ENCODE measurements around the gene ZNF410.

DNA sequence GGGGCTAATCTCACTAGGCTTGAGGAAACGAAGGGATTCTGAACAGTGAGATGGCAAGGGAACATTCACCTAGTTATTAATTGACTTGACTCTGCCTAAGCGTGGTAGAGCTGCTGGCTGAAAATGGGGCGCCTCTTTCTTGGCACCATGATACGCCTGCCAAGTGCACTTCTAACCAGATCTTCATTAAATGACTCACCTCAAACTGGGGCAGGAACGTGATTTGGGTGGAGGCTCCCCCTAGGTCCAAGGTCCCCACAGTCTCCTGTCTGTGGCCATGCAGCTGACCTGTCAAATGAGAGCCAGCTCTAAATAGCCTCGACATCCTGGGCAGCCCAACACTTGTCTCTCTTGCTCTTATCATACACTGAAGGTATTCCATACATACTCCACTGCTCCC is 89.5 kb downstream of the ZNF410 start:
- TF ChIP-seq, protein P1, sequence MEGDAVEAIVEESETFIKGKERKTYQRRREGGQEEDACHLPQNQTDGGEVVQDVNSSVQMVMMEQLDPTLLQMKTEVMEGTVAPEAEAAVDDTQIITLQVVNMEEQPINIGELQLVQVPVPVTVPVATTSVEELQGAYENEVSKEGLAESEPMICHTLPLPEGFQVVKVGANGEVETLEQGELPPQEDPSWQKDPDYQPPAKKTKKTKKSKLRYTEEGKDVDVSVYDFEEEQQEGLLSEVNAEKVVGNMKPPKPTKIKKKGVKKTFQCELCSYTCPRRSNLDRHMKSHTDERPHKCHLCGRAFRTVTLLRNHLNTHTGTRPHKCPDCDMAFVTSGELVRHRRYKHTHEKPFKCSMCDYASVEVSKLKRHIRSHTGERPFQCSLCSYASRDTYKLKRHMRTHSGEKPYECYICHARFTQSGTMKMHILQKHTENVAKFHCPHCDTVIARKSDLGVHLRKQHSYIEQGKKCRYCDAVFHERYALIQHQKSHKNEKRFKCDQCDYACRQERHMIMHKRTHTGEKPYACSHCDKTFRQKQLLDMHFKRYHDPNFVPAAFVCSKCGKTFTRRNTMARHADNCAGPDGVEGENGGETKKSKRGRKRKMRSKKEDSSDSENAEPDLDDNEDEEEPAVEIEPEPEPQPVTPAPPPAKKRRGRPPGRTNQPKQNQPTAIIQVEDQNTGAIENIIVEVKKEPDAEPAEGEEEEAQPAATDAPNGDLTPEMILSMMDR (conservative IDR thresholded peaks at IDR 0.05; ENCODE audit: low read depth, low read length) = no peak
- TF ChIP-seq EZH2 (IDR thresholded peaks at IDR 0.05; ENCODE audit: borderline replicate concordance, low read depth, low read length, poor library complexity, severe bottlenecking) = no peak

Measured in A673 (cell line).